Coronary artery (tissue), 2 donors: Measurements from ENCODE around the gene TMEM151A.

ENCODE experiments used
- DNase-seq: peaks from one replicate; pipeline ENCODE4 v3.0.0-alpha.2; 2017; ENCODE audit warnings: low spot score
- H3K27ac ChIP-seq, 2 donors: fragments of 200-600 bp; sonication (generic); one replicate each; pipeline ENCODE4 v1.5.1; 2016 to 2019
- H3K4me3 ChIP-seq: fragments of 200-600 bp; sonication (generic); 2 replicates; pipeline ENCODE4 v1.5.1; 2016; ENCODE audit warnings: mild to moderate bottlenecking, moderate library complexity
- CTCF ChIP-seq: fragments of 200-600 bp; sonication (generic); IDR thresholded peaks from one replicate; pipeline ENCODE4 v1.5.1; 2019; ENCODE audit warnings: antibody characterized with exemption

TMEM151A gene

GRCh38 chr11:66290330-66290621 is 1.4 kb upstream of the TMEM151A start:
- Histone ChIP-seq H3K4me3 (no peak overlapping the region), H3K27ac (no peak overlapping the region)
- no peak for DNase-seq
- no peak for TF ChIP-seq CTCF

GRCh38 chr11:66291303-66291705 is 390 bp upstream of the TMEM151A start:
- TF ChIP-seq CTCF: no peak
- peak overlapping the region; percentile 70 for H3K4me3 ChIP-seq
- no peak for DNase-seq

GRCh38 chr11:66292543-66293332 is 1.0 kb downstream of the TMEM151A start:
- no peak for DNase-seq
- no peak for TF ChIP-seq CTCF
- Histone ChIP-seq H3K4me3 (peak overlapping the region; percentile 70), H3K27ac (no peak overlapping the region)

More at GRCh38 chr11:66291303-66291705, 390 bp upstream of the TMEM151A start:
- H3K27ac ChIP-seq: no peak overlapping the region

- Histone ChIP-seq H3K27ac (no peak overlapping the region), H3K4me3 (no peak overlapping the region)
- TF ChIP-seq CTCF: no peak
- DNase-seq: no peak
These were observed 1.7 kb downstream of the TMEM151A start for GRCh38 chr11:66293352-66293751.

GRCh38 chr11:66293777-66294625 is 2.3 kb downstream of the TMEM151A start:
- no peak overlapping the region for H3K27ac ChIP-seq
- no peak for TF ChIP-seq CTCF

GRCh38 chr11:66294626-66295620 is 3.2 kb downstream of the TMEM151A start:
- DNase-seq: no peak
- Histone ChIP-seq H3K4me3 (no peak overlapping the region), H3K27ac (no peak overlapping the region)
- no peak for TF ChIP-seq CTCF

More at GRCh38 chr11:66293777-66294625, 2.3 kb downstream of the TMEM151A start:
- DNase-seq: no peak
- no peak overlapping the region for H3K4me3 ChIP-seq
